Activated CD4-positive, alpha-beta T cell treated with anti-CD3 and anti-CD28 coated beads, Interleukin-2, amount 10 ng/mL, durations not matched to agents 24 days and 14 days (primary cell): ENCODE measurements around the gene MLC1. TPM values are rescaled to one million over a fixed set of nuclear protein-coding genes. Genes with fewer than 3 reads are reported as not detected.
"Not testable (repeated sequence)": the region's sequence is repeated elsewhere in the genome, so short reads cannot be mapped to it uniquely, and the experiment has no call there.

Source experiments
- DNase-seq: peaks from one replicate; pipeline ENCODE4 v3.0.0; 2022
- H3K27ac Mint-ChIP-seq: one replicate; pipeline ENCODE4 v1.8.0; 2022; ENCODE audit warnings: mild to moderate bottlenecking, mixed read lengths
- H3K27me3 Mint-ChIP-seq: one replicate; pipeline ENCODE4 v1.8.0; 2022; ENCODE audit warnings: mixed read lengths
- H3K36me3 Mint-ChIP-seq: one replicate; pipeline ENCODE4 v1.8.0; 2022; ENCODE audit warnings: low read depth, mild to moderate bottlenecking, mixed read lengths
- H3K4me1 Mint-ChIP-seq: one replicate; pipeline ENCODE4 v1.8.0; 2021; ENCODE audit warnings: mixed read lengths
- H3K4me3 Mint-ChIP-seq: one replicate; pipeline ENCODE4 v1.8.0; 2022; ENCODE audit warnings: mild to moderate bottlenecking, moderate library complexity, mixed read lengths
- H3K9me3 Mint-ChIP-seq: one replicate; pipeline ENCODE4 v1.8.0; 2021; ENCODE audit warnings: mixed read lengths
- intact Hi-C: fragments of 100-400 bp; cut with micrococcal nuclease; formaldehyde crosslinking; loops from one replicate; pipeline ENCODE4 v1.15.1; 2023
- total RNA-seq: library from RNA; stranded (reverse); gene quantifications from 2 replicates; pipeline ENCODE4 v1.2.3, GENCODE V29; 2022

MLC1 gene
- total RNA-seq, 1 donor from 2014 or later, result not detected

DNA sequence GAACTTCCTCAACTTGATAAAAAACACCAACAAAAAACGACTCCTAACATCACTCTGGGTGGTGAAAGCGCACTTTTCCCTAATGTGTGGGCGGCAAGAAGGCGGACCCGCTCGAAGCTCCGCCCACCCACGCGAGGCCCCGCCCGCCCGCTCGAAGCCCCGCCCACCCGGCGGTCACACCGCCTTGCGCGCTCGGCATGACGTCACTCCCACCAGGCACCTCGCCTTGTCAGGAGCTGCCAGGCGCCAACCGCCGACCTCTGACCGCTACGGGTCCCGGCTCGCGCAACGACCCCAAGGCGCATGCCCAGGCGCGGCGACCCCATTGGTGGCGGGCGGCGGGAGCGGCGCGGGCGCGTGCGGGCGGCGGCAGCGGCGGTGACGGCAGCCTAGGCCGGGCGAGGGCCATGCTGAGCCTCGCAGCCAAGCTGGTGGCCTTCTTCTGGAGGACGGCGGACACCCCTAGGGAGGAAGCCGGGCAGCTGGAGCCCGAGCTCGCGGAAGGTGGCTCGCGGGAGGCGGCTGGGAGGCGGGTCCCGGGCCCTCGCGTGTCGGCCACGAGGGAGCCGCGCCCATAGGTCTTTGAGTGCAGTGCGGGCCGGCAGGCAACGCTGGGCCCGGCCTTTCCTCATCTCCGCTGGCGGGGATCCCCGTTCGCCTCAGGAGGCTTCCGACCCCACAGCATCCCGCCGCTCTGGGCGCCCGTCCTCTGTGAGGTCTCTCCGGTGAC lies 4.6 kb upstream of the MLC1 start, which contains the start of gene MOV10L1:
MOV10L1 (plus strand) TSS at position 325 of the 730 bp plus-strand sequence; CDS start at position 408, 83 bp downstream.
- peaks cover 21% of the 10 kb centered on the region for H3K27me3 Mint-ChIP-seq
- no peak within 1 kb of the TSS for H3K4me3 Mint-ChIP-seq
- H3K36me3 Mint-ChIP-seq, result peaks cover 4% of the 10 kb centered on the region
- intact Hi-C loops, result no loop called here
- H3K27ac Mint-ChIP-seq, result no peak within 1 kb of the TSS
- no peak for DNase-seq
- H3K4me1 Mint-ChIP-seq, result peaks cover 5% of the 10 kb centered on the region
- peaks cover 13% of the 10 kb centered on the region for H3K9me3 Mint-ChIP-seq

DNA sequence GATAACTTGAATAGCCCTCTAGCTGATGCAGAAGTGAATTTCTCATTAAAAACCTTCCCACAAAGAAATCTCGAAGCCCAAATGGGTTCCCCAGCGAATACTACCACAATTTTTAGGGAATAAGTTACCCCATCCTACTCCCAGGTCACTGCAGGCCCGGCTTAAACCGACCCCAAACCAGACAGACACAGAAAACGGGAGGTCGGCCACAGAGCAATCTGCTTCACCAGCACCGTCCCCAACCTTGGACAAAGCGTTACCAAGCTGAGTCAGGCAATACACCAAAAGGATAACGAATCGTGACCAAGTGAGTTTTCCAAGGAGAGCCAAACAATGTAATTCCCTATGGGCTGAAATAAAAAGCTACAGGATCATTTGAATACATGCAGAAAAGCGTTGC lies 4.0 kb upstream of the MLC1 start:
- peaks cover 23% of the 10 kb centered on the region for H3K27me3 Mint-ChIP-seq
- no peak overlapping the region for H3K27ac Mint-ChIP-seq
- peaks cover 5% of the 10 kb centered on the region for H3K4me1 Mint-ChIP-seq
- peaks cover 13% of the 10 kb centered on the region for H3K9me3 Mint-ChIP-seq
- intact Hi-C loops, result no loop called here
- peaks cover 4% of the 10 kb centered on the region for H3K36me3 Mint-ChIP-seq
- no peak for DNase-seq
- H3K4me3 Mint-ChIP-seq, result no peak overlapping the region

DNA sequence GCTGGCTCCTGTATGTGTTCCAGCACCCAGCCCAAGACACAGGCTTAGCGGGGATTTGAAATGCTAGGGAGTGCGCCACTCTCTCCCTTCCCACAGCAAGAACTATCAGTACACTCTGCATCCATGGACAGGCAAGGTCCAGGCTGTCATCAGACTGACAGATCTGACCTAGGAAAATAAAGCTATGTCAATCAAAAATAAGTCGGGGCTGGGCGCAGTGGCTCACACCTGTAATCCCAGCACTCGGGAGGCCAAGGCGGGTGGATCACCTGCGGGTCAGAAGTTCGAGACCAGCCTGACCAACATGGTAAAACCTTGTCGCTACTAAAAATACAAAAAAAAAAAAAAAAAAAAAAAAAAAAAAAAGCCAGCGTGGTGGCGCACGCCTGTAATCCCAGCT lies 2.9 kb upstream of the MLC1 start:
- Mint-ChIP-seq H3K4me1 (peaks cover 5% of the 10 kb centered on the region), H3K36me3 (peaks cover 4% of the 10 kb centered on the region), H3K27me3 (peaks cover 17% of the 10 kb centered on the region), H3K27ac (no peak overlapping the region), H3K9me3 (peaks cover 13% of the 10 kb centered on the region), H3K4me3 (no peak overlapping the region)
- intact Hi-C loops, result no loop called here
- no peak for DNase-seq

DNA sequence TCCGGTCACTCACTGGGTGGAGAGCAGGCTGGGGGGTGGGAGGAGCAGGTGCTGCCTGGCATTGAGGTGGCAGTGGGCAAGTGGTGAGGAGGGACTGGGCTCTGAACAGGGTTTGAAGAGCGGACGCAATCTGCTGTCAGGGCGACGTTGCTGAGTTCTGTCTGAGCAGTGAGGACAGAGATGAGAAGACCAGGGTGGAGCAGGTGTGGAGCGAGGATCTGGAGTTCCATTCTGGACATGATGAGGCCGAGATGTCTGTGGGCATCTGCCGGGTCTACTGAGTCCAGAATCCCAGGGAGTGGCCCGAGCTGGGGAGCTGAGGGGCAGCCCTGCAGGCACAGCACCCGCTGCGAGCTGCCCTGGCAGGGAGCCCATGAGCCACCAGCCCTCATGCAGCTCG lies 2.4 kb upstream of the MLC1 start:
- Mint-ChIP-seq H3K9me3 (peaks cover 13% of the 10 kb centered on the region), H3K4me3 (no peak overlapping the region), H3K27ac (no peak overlapping the region), H3K36me3 (peaks cover 4% of the 10 kb centered on the region), H3K4me1 (peaks cover 5% of the 10 kb centered on the region), H3K27me3 (peaks cover 17% of the 10 kb centered on the region)
- DNase-seq, result no peak
- intact Hi-C loops, result no loop called here

DNA sequence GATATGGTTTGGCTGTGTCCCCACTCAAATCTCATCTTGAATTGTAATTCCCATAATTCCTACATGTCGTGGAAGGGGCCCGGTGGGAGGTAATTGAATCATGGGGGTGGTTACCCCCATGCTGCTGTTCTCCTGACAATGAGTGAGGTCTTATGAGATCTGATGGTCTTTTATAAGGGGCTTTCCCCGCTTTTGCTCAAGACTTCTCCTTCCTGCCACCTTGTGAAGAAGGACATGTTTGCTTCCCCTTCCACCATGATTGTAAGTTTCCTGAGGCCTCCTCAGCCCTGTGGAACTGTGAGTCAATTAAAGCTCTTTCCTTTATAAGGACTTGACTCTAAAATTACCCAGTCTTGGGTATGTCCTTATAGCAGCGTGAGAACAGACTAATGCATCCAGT lies 1.7 kb upstream of the MLC1 start:
- H3K27ac Mint-ChIP-seq, intact Hi-C loops: not testable (repeated sequence)
- peaks cover 17% of the 10 kb centered on the region for H3K27me3 Mint-ChIP-seq

DNA sequence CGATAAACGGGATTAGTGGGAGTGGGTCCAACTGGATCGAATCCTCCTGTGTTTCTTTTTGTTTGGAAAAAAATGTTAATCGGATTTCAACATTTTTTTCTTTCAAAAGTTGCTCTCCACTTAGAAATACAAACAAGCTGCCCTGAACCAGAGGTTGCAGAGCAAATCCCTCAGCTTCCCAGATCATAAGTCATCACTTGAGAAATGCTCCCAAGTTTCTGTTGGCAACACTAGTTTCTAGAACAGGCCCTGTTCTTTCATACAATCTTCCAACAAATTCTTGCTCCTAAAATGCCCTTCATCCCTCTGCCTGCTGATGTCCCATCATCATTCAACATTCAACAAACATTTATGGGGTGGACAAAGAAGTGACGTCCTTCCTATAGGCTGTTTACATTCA lies 1.3 kb upstream of the MLC1 start:
- Mint-ChIP-seq H3K36me3 (peaks cover 4% of the 10 kb centered on the region), H3K4me1 (peaks cover 5% of the 10 kb centered on the region)

More for the DNA sequence above, 1.7 kb upstream of the MLC1 start:
- not testable (repeated sequence) for H3K4me1 Mint-ChIP-seq, DNase-seq, H3K36me3 Mint-ChIP-seq, H3K4me3 Mint-ChIP-seq
- H3K9me3 Mint-ChIP-seq, result peaks cover 13% of the 10 kb centered on the region

DNA sequence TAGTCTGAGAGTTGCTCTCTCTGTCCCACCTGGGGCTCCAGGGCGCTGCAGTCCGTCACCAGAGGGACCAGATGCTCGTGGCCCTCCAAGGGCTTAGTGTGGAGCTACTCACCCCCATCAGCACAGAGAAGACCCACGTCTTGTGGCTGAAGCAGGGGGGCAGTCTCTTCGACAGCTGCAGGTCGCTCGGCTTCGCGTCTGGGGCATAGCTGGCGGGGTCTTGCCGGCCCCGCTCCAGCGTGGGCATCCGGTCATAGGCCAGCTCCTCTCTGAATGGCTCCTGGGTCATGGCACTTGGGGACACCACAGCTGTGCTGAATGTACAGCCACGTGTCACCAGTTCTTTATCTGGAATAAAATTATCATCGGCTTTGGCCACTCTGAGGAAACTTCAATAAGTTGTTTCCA lies 608 bp downstream of the MLC1 start:
- H3K27ac Mint-ChIP-seq, result no peak overlapping the region
- H3K27me3 Mint-ChIP-seq, result peaks cover 17% of the 10 kb centered on the region
- H3K4me1 Mint-ChIP-seq, result peaks cover 5% of the 10 kb centered on the region
- DNase-seq, result no peak
- peaks cover 8% of the 10 kb centered on the region for H3K9me3 Mint-ChIP-seq
- intact Hi-C loops, result no loop called here
- H3K4me3 Mint-ChIP-seq, result no peak overlapping the region
- H3K36me3 Mint-ChIP-seq, result peaks cover 4% of the 10 kb centered on the region

More for the DNA sequence above, 1.3 kb upstream of the MLC1 start:
- no peak overlapping the region for H3K27ac Mint-ChIP-seq
- no peak for DNase-seq
- H3K27me3 Mint-ChIP-seq, result peaks cover 17% of the 10 kb centered on the region
- H3K9me3 Mint-ChIP-seq, result peaks cover 13% of the 10 kb centered on the region
- intact Hi-C loops, result no loop called here
- H3K4me3 Mint-ChIP-seq, result no peak overlapping the region

DNA sequence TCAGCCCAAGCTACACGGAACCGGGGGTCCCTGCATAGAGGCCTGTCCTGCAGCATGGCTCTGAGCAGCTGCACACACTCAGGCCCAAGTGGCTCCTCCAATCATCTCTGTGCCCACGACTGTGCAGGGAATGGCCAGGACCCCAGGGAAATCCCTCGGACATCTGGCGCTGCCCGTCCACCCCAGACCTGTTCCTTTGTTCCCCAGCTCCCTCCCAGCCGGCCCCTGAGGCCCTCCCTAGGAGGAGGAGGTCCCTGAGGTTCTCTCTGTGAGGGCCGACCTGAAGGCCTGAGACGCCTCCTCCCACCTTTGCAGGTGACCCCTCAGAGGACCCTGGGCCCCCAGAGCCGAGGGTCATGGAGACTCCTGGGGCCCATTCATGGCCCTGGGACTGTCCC lies 1.1 kb downstream of the MLC1 start:
- Mint-ChIP-seq H3K27me3 (peaks cover 17% of the 10 kb centered on the region), H3K4me3 (no peak overlapping the region)

DNA sequence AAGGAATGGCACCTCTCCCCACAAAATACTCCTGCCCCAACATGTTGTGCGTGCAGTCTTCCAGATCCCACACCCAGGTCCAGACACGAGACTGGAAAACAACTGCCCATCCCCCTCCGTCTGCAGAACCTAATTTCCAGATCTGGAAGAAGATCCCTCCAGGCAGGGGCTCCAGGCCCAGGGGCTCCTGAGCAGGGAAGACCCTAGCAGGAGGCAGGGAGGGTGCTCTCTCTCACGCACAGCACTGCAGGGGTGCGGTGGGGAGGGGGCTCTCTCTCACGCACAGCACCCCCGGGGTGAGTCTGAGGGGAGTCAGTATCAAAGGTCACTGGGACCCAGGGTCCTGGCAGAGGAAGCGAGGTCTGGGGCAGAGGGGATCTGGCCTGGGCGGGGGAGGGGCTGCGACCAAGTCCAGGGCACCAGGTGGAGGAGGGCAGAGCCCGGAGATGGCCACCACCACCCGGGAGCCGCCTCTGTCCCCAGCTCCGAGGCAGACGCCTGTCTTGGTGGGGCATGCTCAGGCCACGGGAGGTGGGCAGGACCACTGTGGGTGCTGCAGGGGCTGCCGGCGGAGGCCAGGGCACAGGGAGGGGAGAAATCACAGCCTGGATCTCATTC lies 1.7 kb downstream of the MLC1 start:
- Mint-ChIP-seq H3K4me3 (no peak overlapping the region), H3K27ac (no peak overlapping the region), H3K36me3 (peaks cover 4% of the 10 kb centered on the region), H3K4me1 (peaks cover 5% of the 10 kb centered on the region), H3K27me3 (peaks cover 17% of the 10 kb centered on the region), H3K9me3 (peaks cover 8% of the 10 kb centered on the region)
- intact Hi-C loops, result no loop called here
- no peak for DNase-seq

More for the DNA sequence above, 1.1 kb downstream of the MLC1 start:
- peaks cover 5% of the 10 kb centered on the region for H3K4me1 Mint-ChIP-seq
- intact Hi-C loops, result no loop called here
- no peak for DNase-seq
- peaks cover 8% of the 10 kb centered on the region for H3K9me3 Mint-ChIP-seq
- no peak overlapping the region for H3K27ac Mint-ChIP-seq
- peaks cover 4% of the 10 kb centered on the region for H3K36me3 Mint-ChIP-seq

DNA sequence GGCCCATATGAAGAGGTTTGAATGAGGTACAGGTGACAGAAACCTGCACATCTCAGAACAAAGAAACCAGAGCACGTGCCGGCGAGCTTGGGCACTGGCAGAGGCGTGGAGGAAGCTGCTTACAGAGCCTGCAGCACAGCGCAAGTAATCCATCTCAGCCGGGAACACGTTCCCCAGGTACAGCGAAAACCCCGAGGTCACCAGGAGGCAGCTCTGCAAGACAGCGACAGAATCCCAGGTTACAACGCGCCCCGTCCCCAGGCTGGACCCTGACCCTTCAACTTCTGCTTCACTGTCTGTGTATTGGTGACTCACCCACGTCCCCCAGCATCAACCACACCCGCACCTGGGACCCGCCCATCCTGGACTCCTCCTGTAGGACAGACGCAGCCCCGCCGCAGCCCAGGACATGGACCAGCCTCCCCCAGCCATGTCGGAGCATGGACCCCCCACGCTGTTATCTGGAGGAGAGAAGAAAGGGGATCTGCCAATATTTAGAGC lies 2.2 kb downstream of the MLC1 start:
- peaks cover 8% of the 10 kb centered on the region for H3K9me3 Mint-ChIP-seq
- peaks cover 17% of the 10 kb centered on the region for H3K27me3 Mint-ChIP-seq
- no peak overlapping the region for H3K4me3 Mint-ChIP-seq
- peaks cover 5% of the 10 kb centered on the region for H3K4me1 Mint-ChIP-seq
- no peak for DNase-seq
- intact Hi-C loops, result no loop called here
- H3K36me3 Mint-ChIP-seq, result peaks cover 4% of the 10 kb centered on the region
- no peak overlapping the region for H3K27ac Mint-ChIP-seq

DNA sequence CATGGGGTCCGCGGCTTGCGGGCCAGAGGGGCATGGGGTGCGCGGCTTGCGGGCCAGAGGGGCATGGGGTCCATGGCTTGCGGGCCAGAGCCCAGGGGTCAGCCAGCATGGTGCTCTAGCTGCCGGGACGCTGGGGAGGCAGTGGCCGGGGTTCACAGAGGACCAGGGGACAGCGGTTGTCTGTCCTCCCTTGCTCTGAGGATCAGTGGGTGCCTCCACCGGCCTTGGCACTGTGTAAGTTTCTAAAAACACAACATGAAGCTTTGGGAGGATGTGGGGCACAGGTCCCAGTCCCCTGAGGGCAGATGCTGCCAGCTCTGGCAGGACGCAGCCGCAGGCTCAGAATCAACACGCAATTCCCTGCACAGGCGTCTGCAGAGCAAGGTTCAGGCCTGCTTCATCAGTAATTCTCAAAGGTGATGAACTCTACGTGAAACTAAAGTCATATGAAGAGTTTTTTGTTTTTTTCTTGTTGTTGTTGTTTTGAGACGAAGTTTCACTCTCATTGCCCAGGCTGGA lies 3.0 kb downstream of the MLC1 start:
- Mint-ChIP-seq H3K36me3 (peaks cover 3% of the 10 kb centered on the region), H3K4me3 (no peak overlapping the region), H3K27ac (no peak overlapping the region), H3K4me1 (peaks cover 5% of the 10 kb centered on the region), H3K27me3 (peaks cover 17% of the 10 kb centered on the region), H3K9me3 (peaks cover 4% of the 10 kb centered on the region)
- DNase-seq, result no peak
- intact Hi-C loops, result no loop called here

DNA sequence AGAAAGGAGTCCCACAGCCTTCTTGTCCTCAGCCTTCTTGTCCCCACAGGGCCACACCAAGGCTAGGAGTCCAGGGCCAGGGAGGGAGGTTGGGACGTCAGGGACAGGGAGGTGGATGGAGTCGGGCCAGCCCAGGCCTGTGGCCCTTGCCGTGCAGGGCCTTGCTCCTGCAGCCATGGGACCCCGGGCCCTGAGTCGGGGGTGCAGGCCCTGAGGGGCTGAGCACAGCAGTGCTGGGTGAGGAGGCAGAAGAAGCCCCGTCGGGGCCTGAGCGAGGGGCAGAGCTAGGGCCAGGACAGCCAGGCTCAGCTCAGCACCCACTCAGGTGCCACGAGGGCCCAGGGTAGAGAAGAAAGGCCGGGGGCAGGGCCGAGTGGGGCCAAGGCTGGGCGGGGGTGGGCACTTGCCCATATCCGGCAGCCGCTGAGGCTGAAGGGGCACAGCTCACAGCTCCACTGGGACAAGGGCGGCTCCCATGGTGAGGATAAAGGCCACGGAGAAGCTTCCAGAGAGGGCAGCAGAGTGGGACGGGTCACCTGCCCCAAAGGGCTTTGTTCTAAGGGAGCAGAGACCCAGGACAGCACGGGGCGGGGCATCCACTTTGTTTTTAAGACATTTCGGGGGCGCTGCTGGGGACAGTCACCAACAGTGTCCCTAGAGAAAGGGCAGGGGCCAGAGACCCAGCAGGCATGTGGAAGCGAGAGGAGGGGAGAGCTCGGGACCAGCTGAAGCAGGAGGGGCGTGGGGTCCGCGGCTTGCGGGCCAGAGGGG lies 3.6 kb downstream of the MLC1 start:
- no peak for DNase-seq
- Mint-ChIP-seq H3K27ac (no peak overlapping the region), H3K9me3 (no peaks in the 10 kb centered on the region), H3K36me3 (no peaks in the 10 kb centered on the region), H3K27me3 (peaks cover 12% of the 10 kb centered on the region), H3K4me3 (no peak overlapping the region), H3K4me1 (peaks cover 5% of the 10 kb centered on the region)
- intact Hi-C loops, result no loop called here

DNA sequence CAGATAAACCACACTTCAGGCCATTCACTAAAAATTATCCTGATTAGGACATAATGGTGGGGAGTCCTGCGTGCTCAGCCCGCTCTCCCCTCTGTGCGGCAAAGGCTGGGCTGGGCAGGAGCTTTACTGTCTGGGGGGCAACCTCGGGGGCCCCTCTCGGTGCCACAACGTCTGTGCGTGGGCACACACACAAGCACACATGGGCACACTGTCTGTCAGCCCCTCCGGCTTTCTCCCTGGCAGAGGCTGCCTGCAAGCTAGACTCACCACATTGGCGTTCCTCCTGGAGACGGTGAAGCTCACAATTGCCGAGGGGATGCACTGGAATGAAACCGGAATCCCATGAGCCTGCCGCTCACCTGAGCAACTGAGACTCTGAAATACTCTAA lies 5.2 kb downstream of the MLC1 start:
- no peak overlapping the region for H3K4me3 Mint-ChIP-seq

DNA sequence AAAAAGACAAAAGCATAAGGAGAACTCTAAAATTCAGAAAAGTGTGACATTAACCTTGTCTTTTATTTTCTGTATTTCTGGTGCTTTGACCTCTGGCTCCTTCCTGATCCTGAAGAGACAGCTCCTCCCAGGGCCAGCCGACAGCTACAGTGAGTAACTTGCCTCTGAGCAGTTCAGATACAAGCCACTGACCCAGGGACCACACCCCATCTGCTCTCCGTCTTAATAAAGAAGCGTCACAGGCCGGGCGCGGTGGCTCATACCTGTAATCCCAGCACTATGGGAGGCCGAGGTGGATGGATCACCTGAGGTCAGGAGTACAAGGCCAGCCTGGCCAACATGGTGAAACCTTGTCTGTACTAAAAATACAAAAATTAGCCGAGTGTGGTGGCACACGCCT lies 6.5 kb downstream of the MLC1 start:
- intact Hi-C loops, result no loop called here
- H3K27me3 Mint-ChIP-seq, result no peaks in the 10 kb centered on the region

More for the DNA sequence above, 5.2 kb downstream of the MLC1 start:
- DNase-seq, result no peak
- no peak overlapping the region for H3K27ac Mint-ChIP-seq
- intact Hi-C loops, result no loop called here
- H3K27me3 Mint-ChIP-seq, result peaks cover 3% of the 10 kb centered on the region
- peaks cover under 1% of the 10 kb centered on the region for H3K4me1 Mint-ChIP-seq
- no peaks in the 10 kb centered on the region for H3K9me3 Mint-ChIP-seq
- H3K36me3 Mint-ChIP-seq, result no peaks in the 10 kb centered on the region

More for the DNA sequence above, 6.5 kb downstream of the MLC1 start:
- H3K36me3 Mint-ChIP-seq, result no peaks in the 10 kb centered on the region
- no peak overlapping the region for H3K27ac Mint-ChIP-seq
- no peak for DNase-seq
- no peaks in the 10 kb centered on the region for H3K9me3 Mint-ChIP-seq
- H3K4me1 Mint-ChIP-seq, result no peaks in the 10 kb centered on the region
- no peak overlapping the region for H3K4me3 Mint-ChIP-seq
